ENCODE data around the gene GNG2. TPM values are rescaled to one million over a fixed set of nuclear protein-coding genes. Genes with fewer than 3 reads are reported as not detected.

The GNG2 gene
- total RNA-seq: 22.1 and 25.0 TPM in 2 replicates

GRCh38 chr14:51860164-51860824, at the start of gene GNG2:
Gene GNG2, plus strand, starts transcription at chr14:51860612. Its CDS starts 90,067 bp downstream, at chr14:51950679.

GRCh38 chr14:51989293-51990234, 129.2 kb downstream of the GNG2 start, which contains the start of gene RTRAF:
Gene RTRAF, plus strand, starts transcription at chr14:51989546. Its CDS starts 94 bp downstream, at chr14:51989640.

Other genes starting within 250 kb of the GNG2 start
- 127 and 223 TPM in 2 replicates for gene FRMD6, start 208.7 kb upstream of the GNG2 start, total RNA-seq
- gene RTRAF, start 128.9 kb downstream of the GNG2 start, total RNA-seq: 59.9 and 67.6 TPM in 2 replicates
- 61.7 and 104 TPM in 2 replicates for gene NID2, start 208.4 kb downstream of the GNG2 start, total RNA-seq

Data from subcutaneous preadipocyte (primary cell).